ENCODE measurements around the gene VSIG10. TPM values are rescaled to one million over a fixed set of nuclear protein-coding genes. Genes with fewer than 3 reads are reported as not detected.

VSIG10 gene
- total and polyA plus RNA-seq, 2 of the 13 experiments (the other 11 are each of a cell fraction or from before 2014, with no cell fraction given), result 25.6 to 42.5 TPM

- no peak for TF ChIP-seq TRIM24 (CRISPR knock-in tag; IDR thresholded peaks at IDR 0.05)
- no peak for TF ChIP-seq ZNF549 (CRISPR knock-in tag; IDR thresholded peaks at IDR 0.05)
- TF ChIP-seq CCDC6 (CRISPR knock-in tag; IDR thresholded peaks at IDR 0.05), result no peak
- peak; percentile 40; the same call in 1 of the 2 replicates for TF ChIP-seq ZBTB20 (CRISPR knock-in tag; IDR thresholded peaks at IDR 0.05; ENCODE audit: borderline replicate concordance, low read depth)
- TF ChIP-seq ZNF260 (CRISPR knock-in tag; IDR thresholded peaks at IDR 0.05; ENCODE audit: borderline replicate concordance, low read depth), result no peak
- no peak for TF ChIP-seq ZNF83 (CRISPR knock-in tag; IDR thresholded peaks at IDR 0.05; ENCODE audit: borderline replicate concordance)
- TF ChIP-seq IKZF5 (CRISPR knock-in tag; IDR thresholded peaks at IDR 0.05), result peak; percentile 24; the same call in 1 of the 2 replicates
- no peak for TF ChIP-seq ZNF577 (CRISPR knock-in tag; IDR thresholded peaks at IDR 0.05; ENCODE audit: borderline replicate concordance, low read depth)
- no peak for TF ChIP-seq MED8 (CRISPR knock-in tag; IDR thresholded peaks at IDR 0.05; ENCODE audit: insufficient replicate concordance)
- no peak for TF ChIP-seq ZSCAN22 (CRISPR knock-in tag; IDR thresholded peaks at IDR 0.05)
- no peak for TF ChIP-seq THAP8 (CRISPR knock-in tag; IDR thresholded peaks at IDR 0.05; ENCODE audit: borderline replicate concordance)
- no peak for TF ChIP-seq TOE1 (CRISPR knock-in tag; IDR thresholded peaks at IDR 0.05)
- no peak for TF ChIP-seq ZNF883 (CRISPR knock-in tag; IDR thresholded peaks at IDR 0.05; ENCODE audit: not compliant biosample characterization)
- no peak for TF ChIP-seq PATZ1 (CRISPR knock-in tag; IDR thresholded peaks at IDR 0.05)
- TF ChIP-seq ZBTB8A (CRISPR knock-in tag; IDR thresholded peaks at IDR 0.05; ENCODE audit: borderline replicate concordance, low read depth), result no peak
- no peak for TF ChIP-seq BRCA1 (CRISPR knock-in tag; IDR thresholded peaks at IDR 0.05)
- TF ChIP-seq JUND (CRISPR knock-in tag; IDR thresholded peaks at IDR 0.05), result no peak
- TF ChIP-seq ZNF30 (CRISPR knock-in tag; IDR thresholded peaks at IDR 0.05), result no peak
- TF ChIP-seq HMGXB3 (CRISPR knock-in tag; IDR thresholded peaks at IDR 0.05; ENCODE audit: borderline replicate concordance), result no peak
- no peak for TF ChIP-seq ZFP36L2 (CRISPR knock-in tag; IDR thresholded peaks at IDR 0.05)
These were observed 20.6 kb upstream of the VSIG10 start (continued) for GRCh38 chr12:118124333-118124874.
